GM12892 (cell line): ENCODE measurements around the gene PDE6B.

ENCODE experiments used
- POLR2A ChIP-seq: IDR thresholded peaks from 2 replicates; pipeline ENCODE4 v1.6.1; 2011; ENCODE audit warnings: low read depth, low read length, control low read depth
- POLR2AphosphoS5 ChIP-seq: IDR thresholded peaks from 2 replicates; pipeline ENCODE4 v1.6.1; 2011; ENCODE audit warnings: low read depth, low read length, control low read depth
- TAF1 ChIP-seq: IDR thresholded peaks from 2 replicates; pipeline ENCODE4 v1.6.1; 2011; ENCODE audit warnings: low read depth, mild to moderate bottlenecking, control low read depth, low read length, borderline replicate concordance

- TF ChIP-seq POLR2A, result no peak
- TF ChIP-seq POLR2AphosphoS5, result no peak
- TF ChIP-seq TAF1, result no peak
Measured at GRCh38 chr4:712093-712492, 86.7 kb downstream of the PDE6B start.
